Measurements from ENCODE around the gene MRPS15.

GRCh38 chr1:36481771-36482723 lies 17.9 kb upstream of the MRPS15 start:
- TF ChIP-seq REST (IDR thresholded peaks at IDR 0.05; ENCODE audit: insufficient read depth in 1 of 2, low read depth in 2 of 2, low read length in 1 of 2) (no peak), CTCF (IDR thresholded peaks at IDR 0.05) (no peak), POLR2AphosphoS5 (IDR thresholded peaks at IDR 0.05; ENCODE audit: low read depth, low read length) (no peak)
